Retinal pigment epithelial cell (primary cell): ENCODE results near the gene EEF1A2.

Experiments used
- DNase-seq: peaks from one replicate; pipeline ENCODE4 v3.0.0-alpha.2; 2010; ENCODE audit warnings: low read depth
- H3K4me3 ChIP-seq: 2 replicates; pipeline ENCODE4 v1.5.1; 2011; ENCODE audit warnings: mild to moderate bottlenecking, low read length, control low read depth, moderate library complexity
- CTCF ChIP-seq: conservative IDR thresholded peaks from 2 replicates; pipeline ENCODE4 v1.5.1; 2011; ENCODE audit warnings: low read depth, low read length, control low read depth, inconsistent platforms

The EEF1A2 gene

GRCh38 chr20:63544958-63545516 is 46.2 kb upstream of the EEF1A2 start:
- no peak for DNase-seq
- TF ChIP-seq CTCF = no peak
- H3K4me3 ChIP-seq = no peak overlapping the region

GRCh38 chr20:63544241-63544957 is 45.5 kb upstream of the EEF1A2 start:
- DNase-seq = no peak
- no peak overlapping the region for H3K4me3 ChIP-seq

GRCh38 chr20:63543733-63544132 is 44.9 kb upstream of the EEF1A2 start:
- no peak for DNase-seq
- TF ChIP-seq CTCF = no peak
- H3K4me3 ChIP-seq = no peak overlapping the region

More at GRCh38 chr20:63544241-63544957, 45.5 kb upstream of the EEF1A2 start:
- no peak for TF ChIP-seq CTCF

GRCh38 chr20:63543131-63543530 is 44.2 kb upstream of the EEF1A2 start:
- TF ChIP-seq CTCF = no peak
- no peak overlapping the region for H3K4me3 ChIP-seq
- DNase-seq = no peak

GRCh38 chr20:63542696-63543095 is 43.8 kb upstream of the EEF1A2 start:
- no peak for TF ChIP-seq CTCF
- H3K4me3 ChIP-seq = no peak overlapping the region

GRCh38 chr20:63542031-63542559 is 43.2 kb upstream of the EEF1A2 start:
- no peak for DNase-seq
- TF ChIP-seq CTCF = no peak
- no peak overlapping the region for H3K4me3 ChIP-seq

More at GRCh38 chr20:63542696-63543095, 43.8 kb upstream of the EEF1A2 start:
- DNase-seq = no peak

- no peak for DNase-seq
- no peak for TF ChIP-seq CTCF
- no peak overlapping the region for H3K4me3 ChIP-seq
Measured at GRCh38 chr20:63541371-63541770, 42.5 kb upstream of the EEF1A2 start.
